Stimulated activated CD4-positive, alpha-beta T cell treated with anti-CD3 and anti-CD28 coated beads, Interleukin-4, amount 100 ng/mL, for 24 hours (primary cell): ENCODE results near the gene FBRSL1.
A peak's percentile ranks its signal among the peaks of the same experiment; 100 is the strongest.

ENCODE experiments used
- DNase-seq: peaks from one replicate; pipeline ENCODE4 v3.0.0-alpha.2; 2020

FBRSL1 gene

GRCh38 chr12:132500142-132500855, 10.3 kb downstream of the FBRSL1 start:
- no peak for DNase-seq

- DNase-seq = no peak
Observed at GRCh38 chr12:132500856-132501180, 10.9 kb downstream of the FBRSL1 start.

DNA sequence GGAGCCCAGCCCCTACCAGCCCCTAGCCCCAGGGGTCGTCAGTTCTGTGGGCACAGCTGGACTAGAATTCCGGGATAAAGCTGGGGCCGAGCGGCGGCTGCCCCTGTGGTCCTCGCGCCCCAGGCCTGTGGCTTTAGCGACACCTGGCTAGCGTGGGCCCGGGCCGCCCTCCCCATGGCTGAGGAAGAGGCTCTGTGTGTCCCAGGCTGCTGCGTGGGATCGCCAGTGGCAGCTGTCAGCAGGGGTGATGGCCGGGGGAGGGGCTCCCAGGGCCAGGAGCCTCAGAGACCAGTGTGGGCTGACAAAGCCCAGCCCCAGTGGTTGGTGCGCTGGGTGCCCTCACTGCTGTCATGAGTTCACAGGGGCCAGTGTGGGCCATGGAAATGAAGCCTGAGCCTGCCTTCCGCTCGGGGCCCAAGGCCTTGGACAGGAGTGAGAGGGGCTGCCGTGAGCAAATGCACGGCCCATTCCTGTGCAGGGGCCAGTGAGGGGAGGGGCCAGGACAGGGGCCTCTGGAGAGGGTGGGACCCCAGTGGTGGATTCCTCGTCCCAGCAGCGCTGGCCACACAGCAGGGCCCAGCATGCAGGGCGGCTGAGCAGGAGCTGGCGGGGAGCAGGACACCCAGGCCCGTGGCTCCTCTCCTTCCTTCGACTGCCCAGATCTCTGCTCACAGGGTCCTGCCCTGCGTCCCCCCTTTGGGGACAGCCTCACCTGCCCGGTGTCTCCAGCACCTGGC, 11.4 kb downstream of the FBRSL1 start:
- no peak for DNase-seq

- no peak for DNase-seq
Observed at GRCh38 chr12:132502149-132502881, 12.4 kb downstream of the FBRSL1 start.

- no peak for DNase-seq
Observed at GRCh38 chr12:132502882-132503193, 12.9 kb downstream of the FBRSL1 start.

GRCh38 chr12:132503618-132504204, 13.8 kb downstream of the FBRSL1 start:
- DNase-seq = no peak

GRCh38 chr12:132505105-132505851, 15.3 kb downstream of the FBRSL1 start:
- DNase-seq = no peak

DNA sequence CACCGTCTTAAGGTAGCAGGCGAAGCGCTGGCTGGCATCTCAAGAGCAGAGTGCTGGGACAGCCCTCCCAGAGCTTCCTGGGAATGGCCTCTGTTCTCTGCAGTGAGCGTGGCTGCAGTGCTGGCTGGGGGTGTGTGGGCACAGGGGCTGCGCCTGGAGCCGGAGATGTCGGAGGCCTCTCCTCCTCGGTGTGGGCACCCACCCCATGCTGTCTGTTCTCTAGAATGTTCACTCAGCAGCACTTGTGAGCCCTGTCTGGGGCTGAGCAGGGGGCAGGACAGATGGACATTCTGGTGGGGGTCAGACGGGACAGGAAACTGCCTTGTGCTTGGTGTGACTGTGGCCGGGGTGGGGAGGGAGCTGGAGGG, 15.9 kb downstream of the FBRSL1 start:
- no peak for DNase-seq

DNA sequence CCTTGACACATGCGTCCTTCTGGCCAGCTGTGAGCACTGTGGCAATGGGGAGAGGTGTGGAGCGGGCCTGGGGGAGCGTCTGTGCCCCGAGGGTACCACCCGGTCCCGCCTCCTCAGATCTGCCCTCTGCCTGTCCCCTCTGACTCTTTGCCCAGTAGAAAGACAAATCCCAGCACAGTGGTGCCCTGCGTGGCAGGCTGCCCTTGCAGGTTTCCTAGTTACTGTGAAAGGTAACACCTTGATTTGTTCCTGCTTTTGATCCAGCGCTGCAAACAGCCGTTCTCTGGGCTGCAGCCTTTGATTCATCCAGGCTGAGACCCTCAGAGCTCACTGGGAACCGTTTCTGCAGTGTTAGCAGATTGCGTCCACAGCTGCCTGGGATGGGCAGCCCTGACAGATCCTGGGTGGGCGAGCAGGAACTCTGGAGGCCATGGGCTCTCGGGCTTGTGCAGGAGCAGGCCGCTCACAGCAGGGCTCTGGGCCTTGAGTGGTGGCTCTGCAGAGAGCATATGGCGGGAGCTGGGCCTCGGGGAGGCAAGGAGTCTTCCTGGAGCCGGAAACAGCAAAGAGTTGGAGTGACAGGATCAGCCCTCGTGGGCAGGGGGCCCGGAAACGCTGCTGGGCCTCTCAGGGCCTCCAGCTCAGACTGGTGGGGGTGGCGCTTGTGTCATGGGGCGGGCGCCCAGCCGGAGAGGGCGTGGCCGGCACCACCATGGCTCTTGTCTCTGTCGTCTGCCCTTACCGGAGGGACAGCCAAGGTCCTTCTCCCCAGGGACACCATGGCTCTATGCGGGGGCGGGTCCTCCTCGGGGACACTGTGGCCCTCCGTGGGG, 16.6 kb downstream of the FBRSL1 start:
- DNase-seq = peak; percentile 68

GRCh38 chr12:132507161-132507538, 17.2 kb downstream of the FBRSL1 start:
- no peak for DNase-seq

GRCh38 chr12:132507656-132508490, 17.9 kb downstream of the FBRSL1 start:
- no peak for DNase-seq

- DNase-seq = no peak
Observed at GRCh38 chr12:132508491-132508740, 18.5 kb downstream of the FBRSL1 start.

GRCh38 chr12:132508860-132509732, 19.1 kb downstream of the FBRSL1 start:
- DNase-seq = no peak

GRCh38 chr12:132510111-132510724, 20.3 kb downstream of the FBRSL1 start:
- no peak for DNase-seq

DNA sequence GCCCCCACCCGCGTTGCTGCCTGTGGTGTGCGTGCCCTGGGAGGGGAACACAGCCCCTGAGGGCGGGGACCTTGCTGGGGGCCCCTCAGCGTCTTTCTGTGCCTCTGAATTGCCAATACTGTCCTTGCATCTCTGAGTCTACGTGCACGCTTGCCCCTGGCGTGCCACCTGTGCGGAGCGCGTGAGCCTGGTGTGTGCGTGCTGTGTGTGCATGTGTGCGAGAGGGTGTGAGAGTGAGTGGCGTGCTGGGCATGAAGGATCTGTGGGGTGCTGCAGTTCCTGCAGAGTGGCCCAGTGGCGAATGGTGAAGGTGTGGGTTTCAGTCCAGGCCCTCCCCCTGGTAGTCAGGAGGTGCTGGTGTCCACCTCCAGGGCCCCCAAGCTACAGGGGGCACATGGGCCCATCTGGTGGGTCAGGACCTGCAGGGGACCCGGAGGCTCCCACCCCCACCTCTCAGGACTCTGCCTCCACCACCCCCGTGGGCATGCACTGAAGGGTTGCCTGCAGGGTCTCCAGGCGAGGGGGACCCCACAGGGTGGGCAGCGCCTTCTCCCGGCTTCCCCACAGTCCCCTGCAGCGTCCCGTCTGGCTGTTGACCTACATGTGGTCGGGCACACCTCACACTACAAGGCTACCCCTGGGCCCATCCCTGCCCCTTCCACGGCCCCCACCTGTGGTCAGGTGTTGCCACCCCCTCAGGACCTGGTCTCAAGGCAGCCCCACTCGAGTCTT, 21.0 kb downstream of the FBRSL1 start:
- DNase-seq = no peak

DNA sequence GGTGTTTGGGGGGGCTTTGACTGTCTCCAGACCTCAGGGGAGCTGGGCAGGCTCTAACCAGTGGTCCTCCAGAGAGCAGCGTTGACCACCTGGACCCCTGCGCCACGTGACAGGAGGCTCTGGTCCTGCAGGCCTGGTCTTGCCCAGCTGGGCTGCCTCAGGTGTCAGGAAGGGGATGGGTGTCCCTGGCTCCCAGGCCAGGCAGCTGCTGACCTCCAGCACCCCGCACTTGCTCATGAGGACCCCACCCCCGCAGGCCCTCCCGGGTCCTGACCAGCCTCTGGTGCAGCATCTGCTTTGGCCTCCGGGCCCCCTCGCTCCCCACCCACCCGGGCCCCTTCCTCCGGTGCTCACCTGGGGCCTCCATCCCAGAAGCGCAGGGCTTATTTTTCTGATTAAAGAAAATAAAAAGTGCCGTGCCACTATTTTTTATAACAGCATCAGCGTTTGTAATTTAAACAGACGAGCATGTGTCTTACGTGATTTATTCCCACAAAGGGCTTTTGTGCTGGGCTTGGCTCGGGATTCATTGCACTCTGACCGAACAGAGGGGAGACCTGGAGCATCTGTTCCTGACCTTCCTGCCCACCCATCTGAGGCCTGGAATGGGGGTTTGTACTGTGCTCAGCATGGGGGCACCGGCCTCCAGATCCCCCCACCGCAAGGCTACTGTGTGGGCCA, 21.7 kb downstream of the FBRSL1 start:
- DNase-seq = no peak

GRCh38 chr12:132512197-132513069, 22.5 kb downstream of the FBRSL1 start:
- DNase-seq = no peak

GRCh38 chr12:132513070-132513398, 23.1 kb downstream of the FBRSL1 start:
- DNase-seq = no peak
